GM19438 (cell line): ENCODE results near the gene EMILIN1.

Experiments used
- ATAC-seq: cut with Tn5 transposase; IDR thresholded peaks from one replicate; pipeline ENCODE4 v1.9.1; 2021; ENCODE audit warnings: low read depth; ENCODE audit not compliant: unreplicated experiment

EMILIN1 gene

GRCh38 chr2:27078267-27079194, at the start of gene EMILIN1:
Gene EMILIN1 (plus strand): TSS chr2:27078615. CDS start chr2:27079066, 451 bp downstream.
- ATAC-seq: no peak

- ATAC-seq: no peak
Observed at GRCh38 chr2:27029051-27029450, 49.4 kb upstream of the EMILIN1 start.

- peak; percentile 92 for ATAC-seq
Observed at GRCh38 chr2:27032495-27033252, 45.7 kb upstream of the EMILIN1 start, which contains the start of gene TMEM214. Gene TMEM214 (plus strand): TSS chr2:27032965. CDS start chr2:27033016, 51 bp downstream.

DNA sequence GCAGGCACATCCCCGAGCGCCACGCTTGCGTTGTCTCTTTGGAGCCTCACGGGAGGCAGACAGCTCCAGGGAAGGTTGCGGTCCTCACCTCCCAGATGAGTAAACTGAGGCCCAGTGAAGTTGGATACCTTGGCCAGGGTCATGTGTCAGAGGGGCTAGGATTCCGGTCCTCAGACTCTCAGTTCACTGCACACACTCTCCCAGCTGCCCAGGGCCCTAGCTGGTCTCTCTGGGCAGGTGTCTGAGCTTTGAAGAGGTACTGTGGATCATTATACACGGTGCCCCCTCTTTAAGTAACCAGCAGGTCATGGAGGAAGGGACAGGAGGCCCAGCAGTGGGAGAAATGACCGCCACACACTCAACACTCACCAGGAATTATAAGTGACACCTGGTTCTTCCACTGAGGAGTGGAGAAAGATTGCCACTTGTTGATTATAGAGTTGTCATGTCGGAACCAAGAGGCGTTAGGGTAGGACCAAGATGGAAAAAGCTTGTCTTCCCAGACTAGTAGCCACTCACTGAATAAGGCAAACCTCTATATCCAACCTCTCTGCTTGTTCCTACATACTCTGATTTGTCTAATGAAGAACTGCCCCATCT, 45.1 kb upstream of the EMILIN1 start:
- peak; percentile 2 for ATAC-seq

DNA sequence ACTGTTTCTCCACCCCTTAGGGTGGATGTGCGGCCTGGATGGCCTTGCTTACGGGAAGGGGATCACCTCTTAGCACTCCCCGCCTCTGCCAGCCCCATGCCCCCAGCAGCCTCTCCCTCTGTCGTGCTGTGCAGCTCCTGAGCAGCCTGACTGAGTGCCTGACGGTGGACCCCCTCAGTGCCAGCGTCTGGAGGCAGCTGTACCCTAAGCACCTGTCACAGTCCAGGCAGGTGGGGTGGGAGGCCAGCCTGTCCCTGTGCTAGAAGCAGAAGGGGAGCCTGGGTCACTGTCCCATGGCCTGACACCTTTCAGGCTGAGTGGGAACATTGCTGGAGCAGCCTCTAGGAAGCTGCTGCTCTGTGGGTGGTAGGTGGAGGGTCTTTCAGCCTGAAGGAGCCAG, 40.4 kb upstream of the EMILIN1 start:
- no peak for ATAC-seq

GRCh38 chr2:27038631-27039339, 39.6 kb upstream of the EMILIN1 start:
- no peak for ATAC-seq

DNA sequence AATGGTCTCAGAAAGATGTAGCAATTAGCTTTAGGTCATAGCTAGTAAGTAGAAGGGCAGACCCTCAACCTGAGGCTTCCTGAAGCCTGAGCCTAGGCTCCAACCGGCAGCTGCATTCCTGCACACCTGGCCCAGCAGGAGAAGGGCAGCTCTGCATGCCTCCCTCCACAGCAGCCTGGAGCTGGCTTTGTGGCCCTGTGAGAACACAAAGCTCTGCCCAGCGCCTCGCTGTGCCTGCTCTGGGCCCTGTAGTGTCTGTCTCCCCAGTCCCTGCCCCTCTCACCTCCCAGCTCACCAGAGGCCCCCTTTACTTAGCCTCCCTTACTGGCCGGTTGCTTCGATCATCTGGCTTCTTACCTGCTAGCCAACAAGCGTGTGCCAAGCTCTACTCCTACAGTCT, 39.0 kb upstream of the EMILIN1 start:
- no peak for ATAC-seq

GRCh38 chr2:27039871-27040270, 38.5 kb upstream of the EMILIN1 start:
- ATAC-seq: no peak

GRCh38 chr2:27040282-27040681, 38.1 kb upstream of the EMILIN1 start:
- ATAC-seq: no peak

GRCh38 chr2:27041752-27042151, 36.7 kb upstream of the EMILIN1 start:
- ATAC-seq: no peak

GRCh38 chr2:27042159-27042661, 36.2 kb upstream of the EMILIN1 start:
- peak; percentile 79 for ATAC-seq

- no peak for ATAC-seq
Observed at GRCh38 chr2:27042985-27043634, 35.3 kb upstream of the EMILIN1 start.

DNA sequence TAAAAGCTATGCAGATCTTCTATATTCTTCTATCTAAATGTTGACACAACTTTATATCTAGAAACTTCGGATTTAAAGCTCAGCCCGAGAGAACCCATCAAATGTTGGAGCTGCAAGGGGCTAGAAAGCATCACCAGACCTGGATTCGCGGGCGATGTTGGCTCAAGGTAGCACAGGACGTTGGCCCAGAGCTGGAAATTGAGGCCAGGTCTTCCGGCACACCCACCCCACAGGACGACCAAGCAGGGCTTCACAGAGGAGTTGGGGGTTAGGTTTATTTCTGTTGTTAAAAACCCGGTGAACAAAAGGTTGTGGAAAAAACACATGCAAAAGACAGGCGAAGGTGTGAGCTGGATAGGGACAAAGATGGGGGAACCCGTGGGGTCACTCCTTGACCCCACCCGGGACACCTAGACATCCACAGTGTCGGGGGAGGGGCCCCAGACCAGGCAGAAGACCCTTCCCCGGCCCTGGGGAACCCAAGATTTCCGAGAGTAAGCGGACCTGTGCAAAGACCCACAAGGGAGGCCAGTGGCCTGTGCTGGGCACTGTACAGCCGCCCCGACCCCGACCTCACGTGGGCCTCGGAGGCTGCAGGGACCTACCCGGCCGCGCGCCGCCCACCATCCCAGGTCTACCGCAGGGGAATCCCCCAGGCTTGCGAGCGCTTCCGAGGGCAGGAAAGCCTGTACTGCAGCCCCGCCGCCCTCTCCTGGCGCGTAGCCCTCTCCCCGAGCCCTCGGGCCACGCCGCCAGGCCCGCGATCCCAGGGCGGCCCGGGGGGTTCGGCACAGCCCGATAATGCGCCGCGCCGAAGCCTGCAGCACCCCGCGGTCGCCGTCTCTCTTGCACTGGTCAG, 28.8 kb upstream of the EMILIN1 start:
- ATAC-seq: peak; percentile 31

DNA sequence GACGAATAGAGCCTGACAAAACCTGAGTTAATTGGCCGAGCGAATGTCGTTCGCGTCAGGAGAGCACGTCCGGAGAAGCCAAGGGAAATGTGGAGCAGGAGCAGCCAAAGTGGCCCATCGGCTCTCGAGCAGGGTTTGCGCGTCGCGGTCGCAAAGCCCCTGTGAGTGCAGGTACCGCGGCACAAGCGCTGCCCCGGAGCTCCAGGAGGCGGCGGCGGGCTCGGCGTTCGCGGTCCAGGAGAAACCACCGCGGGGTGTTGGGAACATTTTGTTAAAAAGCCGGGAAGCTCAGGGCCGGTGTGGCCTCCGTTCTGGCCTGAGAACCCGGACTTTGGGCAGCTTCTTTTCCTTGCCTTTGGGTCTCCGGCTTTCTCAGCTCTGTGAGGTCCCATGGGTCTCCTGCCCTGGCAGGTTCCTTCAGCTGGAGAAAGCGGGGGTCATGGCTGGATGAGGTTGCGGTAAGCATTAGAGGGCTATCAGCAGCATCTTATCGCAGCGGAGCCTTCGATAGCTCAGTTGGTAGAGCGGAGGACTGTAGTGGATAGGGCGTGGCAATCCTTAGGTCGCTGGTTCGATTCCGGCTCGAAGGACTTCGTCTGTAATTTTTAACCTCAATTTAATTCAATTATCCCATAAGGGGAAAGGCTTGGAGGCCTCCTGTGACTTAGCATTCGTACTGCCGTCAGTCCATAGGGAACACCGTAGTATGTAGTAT, 28.0 kb upstream of the EMILIN1 start:
- ATAC-seq: peak; percentile 48

DNA sequence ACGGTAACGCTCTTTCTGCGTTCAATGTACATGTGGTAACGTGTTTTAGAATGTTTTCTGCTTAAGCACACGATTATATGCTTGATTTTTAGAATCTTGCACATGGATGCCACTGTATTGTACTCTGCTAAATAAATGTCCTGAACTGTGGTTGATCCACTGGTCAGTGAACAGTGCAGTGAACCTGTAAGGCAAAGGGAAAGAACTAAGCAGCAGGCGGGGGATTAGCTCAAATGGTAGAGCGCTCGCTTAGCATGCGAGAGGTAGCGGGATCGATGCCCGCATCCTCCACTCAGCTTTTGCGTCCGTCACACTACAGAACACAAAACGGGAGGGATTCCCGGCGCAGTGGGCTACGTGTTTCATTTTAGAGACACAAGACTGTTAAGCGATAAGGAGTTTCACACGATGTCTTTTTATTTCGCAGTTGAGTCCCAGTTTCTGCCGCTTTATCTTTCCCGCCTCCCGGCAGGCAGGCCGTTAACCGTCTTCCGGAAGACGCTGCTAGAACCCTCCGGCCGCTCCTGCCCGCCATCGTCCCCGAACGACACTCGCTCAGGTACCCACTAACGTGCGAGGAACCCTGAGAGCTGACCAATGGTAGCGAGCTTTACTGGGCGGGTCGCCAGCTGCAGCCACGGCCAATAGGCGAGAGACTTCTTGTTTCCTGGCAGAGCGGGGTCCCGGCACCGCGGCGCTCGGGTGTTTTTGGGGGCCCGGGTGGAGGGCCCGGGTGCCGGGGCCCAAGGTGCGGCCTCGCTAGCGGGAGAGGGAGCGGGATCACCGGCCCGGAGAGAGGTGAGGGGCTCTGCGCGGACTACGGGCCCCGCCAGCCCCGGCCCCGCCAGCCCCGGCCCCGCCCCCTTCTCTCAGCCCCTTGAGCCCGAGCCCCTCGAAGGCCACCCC, 27.2 kb upstream of the EMILIN1 start, which contains the start of gene AGBL5:
TSS of gene AGBL5 (plus strand) at position 673 of the 906 bp plus-strand sequence. CDS start 1,291 bp downstream, outside the sequence.
- ATAC-seq: peak; percentile 58

- no peak for ATAC-seq
Observed at GRCh38 chr2:27051902-27052645, 26.3 kb upstream of the EMILIN1 start.
